ENCODE results near the gene CHPF. TPM values are rescaled to one million over a fixed set of nuclear protein-coding genes. Genes with fewer than 3 reads are reported as not detected.

Gene CHPF
- 1 to 10 TPM; 7.7 to 8.5 TPM for total RNA-seq
- 1 to 10 TPM; 7.5 to 8.1 TPM for polyA plus RNA-seq

GRCh38 chr2:219543596-219544358 is at the start of gene CHPF, which contains the start of gene TMEM198:
Gene CHPF, minus strand, starts transcription at chr2:219543809. Its CDS starts 271 bp downstream, at chr2:219543538.
Gene TMEM198, plus strand, starts transcription at chr2:219544028. Its CDS starts 700 bp downstream, at chr2:219544728.
- peaks cover 0 to under 1% (median 0%) of the 10 kb centered on the region in 8 donors for H3K9me3 Mint-ChIP-seq
- POLR2A ChIA-PET (ENCODE audit: partially characterized antibody) = interaction anchor here (0.5 to 5.0 kb wide), 7 partner anchors 8 to 1314 kb away, joined by 3 to 27 read pairs (median 5); partner anchors contain the start of genes GMPPA, OBSL1 and STK11IP
- CTCF ChIA-PET (ENCODE audit: partially characterized antibody) = interaction anchor here (0.7 to 8.5 kb wide), 7 partner anchors 9 to 99 kb away, joined by 3 to 73 read pairs (median 5); partner anchors contain the start of gene STK11IP
- peak within 1 kb of the TSS; percentile 84 to 92 (median 90) for H3K4me3 Mint-ChIP-seq
- intact Hi-C loops (cut with micrococcal nuclease) = loop anchor here (1.0 to 5.0 kb wide), 5 partner anchors 9 to 266 kb away; partner anchors contain the start of genes DNAJB2, GMPPA and STK11IP
- peaks cover 7 to 10% of the 10 kb centered on the region in 2 donors for H3K27me3 Mint-ChIP-seq
- Histone ChIP-seq H3K36me3 (ENCODE audit: insufficient read depth, low read length) (no peaks in the 10 kb centered on the region), H3K4me1 (ENCODE audit: insufficient read depth, low read length) (peaks cover 21% of the 10 kb centered on the region), H3K9me3 (ENCODE audit: control insufficient read depth in 1 of 2, low read length in 2 of 2) (no peaks in the 10 kb centered on the region), H3K4me3 (ENCODE audit: low read length in 2 of 2) (peak within 1 kb of the TSS; percentile 29 to 75), H3K27ac (ENCODE audit: low read depth, low read length) (peak within 1 kb of the TSS; percentile 62), H3K27me3 (ENCODE audit: insufficient read depth, low read length) (no peaks in the 10 kb centered on the region)
- DNase-seq = peak; percentile 90 to 95 (median 91)
- H3K36me3 Mint-ChIP-seq = peaks cover 0 to 10% of the 10 kb centered on the region in 2 donors
- peak within 1 kb of the TSS; percentile 84 to 93 (median 92) for H3K27ac Mint-ChIP-seq
- peaks cover 15 to 34% (median 23%) of the 10 kb centered on the region in 4 donors for H3K4me1 Mint-ChIP-seq

- H3K4me3 Mint-ChIP-seq = no peak overlapping the region
- Histone ChIP-seq H3K36me3 (ENCODE audit: insufficient read depth, low read length) (no peaks in the 10 kb centered on the region), H3K4me1 (ENCODE audit: insufficient read depth, low read length) (peaks cover 7% of the 10 kb centered on the region), H3K4me3 (ENCODE audit: low read length in 2 of 2) (no peak overlapping the region), H3K9me3 (ENCODE audit: control insufficient read depth in 1 of 2, low read length in 2 of 2) (no peaks in the 10 kb centered on the region), H3K27ac (ENCODE audit: low read depth, low read length) (no peak overlapping the region), H3K27me3 (ENCODE audit: insufficient read depth, low read length) (no peaks in the 10 kb centered on the region)
- peaks cover 9 to 10% of the 10 kb centered on the region in 2 donors for H3K27me3 Mint-ChIP-seq
- intact Hi-C loops (cut with micrococcal nuclease) = no loop called here
- H3K9me3 Mint-ChIP-seq = no peaks in the 10 kb centered on the region
- ChIA-PET POLR2A (ENCODE audit: partially characterized antibody) (no interaction called here), CTCF (ENCODE audit: partially characterized antibody) (interaction anchor here (1.6 kb wide), 1 partner anchor 49 kb away, joined by 5 read pairs; no protein-coding TSS in a partner anchor)
- peaks cover 0 to 6% of the 10 kb centered on the region in 2 donors for H3K36me3 Mint-ChIP-seq
- H3K27ac Mint-ChIP-seq = no peak overlapping the region
- DNase-seq = no peak
- H3K4me1 Mint-ChIP-seq = peaks cover 2 to 14% (median 5%) of the 10 kb centered on the region in 4 donors
Observed at GRCh38 chr2:219593154-219593553, 49.5 kb upstream of the CHPF start.

GRCh38 chr2:219592736-219593135 is 49.1 kb upstream of the CHPF start:
- ChIA-PET POLR2A (ENCODE audit: partially characterized antibody) (no interaction called here), CTCF (ENCODE audit: partially characterized antibody) (interaction anchor here (1.3 to 1.6 kb wide), 2 partner anchors 50 to 52 kb away, joined by 4 to 5 read pairs; no protein-coding TSS in a partner anchor)
- Histone ChIP-seq H3K27ac (ENCODE audit: low read depth, low read length) (no peak overlapping the region), H3K4me1 (ENCODE audit: insufficient read depth, low read length) (peaks cover 5% of the 10 kb centered on the region), H3K9me3 (ENCODE audit: control insufficient read depth in 1 of 2, low read length in 2 of 2) (no peaks in the 10 kb centered on the region), H3K4me3 (ENCODE audit: low read length in 2 of 2) (no peak overlapping the region), H3K36me3 (ENCODE audit: insufficient read depth, low read length) (no peaks in the 10 kb centered on the region), H3K27me3 (ENCODE audit: insufficient read depth, low read length) (no peaks in the 10 kb centered on the region)
- no peak overlapping the region for H3K27ac Mint-ChIP-seq
- peaks cover 0 to 4% of the 10 kb centered on the region in 2 donors for H3K36me3 Mint-ChIP-seq
- no peak for DNase-seq
- intact Hi-C loops (cut with micrococcal nuclease) = no loop called here
- peaks cover 0 to 9% (median 2%) of the 10 kb centered on the region in 4 donors for H3K4me1 Mint-ChIP-seq
- no peaks in the 10 kb centered on the region for H3K9me3 Mint-ChIP-seq
- H3K4me3 Mint-ChIP-seq = no peak overlapping the region
- peaks cover 9 to 10% of the 10 kb centered on the region in 2 donors for H3K27me3 Mint-ChIP-seq

- CTCF ChIA-PET (ENCODE audit: partially characterized antibody) = no interaction called here
Observed at GRCh38 chr2:219591091-219591490, 47.5 kb upstream of the CHPF start.

GRCh38 chr2:219581346-219581745 is 37.7 kb upstream of the CHPF start:
- DNase-seq = no peak
- ChIA-PET POLR2A (ENCODE audit: partially characterized antibody) (no interaction called here), CTCF (ENCODE audit: partially characterized antibody) (interaction anchor here (1.2 kb wide), 1 partner anchor 83 kb away, joined by 4 read pairs; the partner anchor contains the start of gene GMPPA)
- Mint-ChIP-seq H3K27me3 (peaks cover 15 to 18% of the 10 kb centered on the region in 2 donors), H3K4me3 (no peak overlapping the region), H3K9me3 (no peaks in the 10 kb centered on the region), H3K36me3 (no peaks in the 10 kb centered on the region), H3K4me1 (peaks cover 0 to 2% (median 0%) of the 10 kb centered on the region in 4 donors), H3K27ac (no peak overlapping the region)
- no peak overlapping the region for H3K27ac ChIP-seq (ENCODE audit: low read depth, low read length)
- H3K27me3 ChIP-seq (ENCODE audit: insufficient read depth, low read length) = no peaks in the 10 kb centered on the region
- H3K4me3 ChIP-seq (ENCODE audit: low read length in 2 of 2) = no peak overlapping the region
- intact Hi-C loops (cut with micrococcal nuclease) = no loop called here
- H3K4me1 ChIP-seq (ENCODE audit: insufficient read depth, low read length) = no peaks in the 10 kb centered on the region
- no peaks in the 10 kb centered on the region for H3K36me3 ChIP-seq (ENCODE audit: insufficient read depth, low read length)
- H3K9me3 ChIP-seq (ENCODE audit: control insufficient read depth in 1 of 2, low read length in 2 of 2) = no peaks in the 10 kb centered on the region

More at GRCh38 chr2:219591091-219591490, 47.5 kb upstream of the CHPF start:
- Mint-ChIP-seq H3K9me3 (no peaks in the 10 kb centered on the region), H3K4me3 (no peak overlapping the region), H3K27me3 (peaks cover 9 to 13% of the 10 kb centered on the region in 2 donors), H3K27ac (no peak overlapping the region), H3K4me1 (peaks cover 0 to 1% (median 0%) of the 10 kb centered on the region in 4 donors), H3K36me3 (no peaks in the 10 kb centered on the region)
- POLR2A ChIA-PET (ENCODE audit: partially characterized antibody) = no interaction called here
- H3K9me3 ChIP-seq (ENCODE audit: control insufficient read depth in 1 of 2, low read length in 2 of 2) = no peaks in the 10 kb centered on the region
- H3K36me3 ChIP-seq (ENCODE audit: insufficient read depth, low read length) = no peaks in the 10 kb centered on the region
- intact Hi-C loops (cut with micrococcal nuclease) = no loop called here
- no peak overlapping the region for H3K27ac ChIP-seq (ENCODE audit: low read depth, low read length)
- H3K27me3 ChIP-seq (ENCODE audit: insufficient read depth, low read length) = no peaks in the 10 kb centered on the region
- H3K4me1 ChIP-seq (ENCODE audit: insufficient read depth, low read length) = no peaks in the 10 kb centered on the region
- H3K4me3 ChIP-seq (ENCODE audit: low read length in 2 of 2) = no peak overlapping the region
- no peak for DNase-seq

GRCh38 chr2:219578811-219579613 is 35.4 kb upstream of the CHPF start:
- Mint-ChIP-seq H3K36me3 (no peaks in the 10 kb centered on the region), H3K27me3 (peaks cover 18 to 22% of the 10 kb centered on the region in 2 donors), H3K4me1 (no peaks in the 10 kb centered on the region), H3K9me3 (no peaks in the 10 kb centered on the region), H3K27ac (no peak overlapping the region), H3K4me3 (no peak overlapping the region)
- no peaks in the 10 kb centered on the region for H3K27me3 ChIP-seq (ENCODE audit: insufficient read depth, low read length)
- H3K36me3 ChIP-seq (ENCODE audit: insufficient read depth, low read length) = no peaks in the 10 kb centered on the region
- no peak overlapping the region for H3K4me3 ChIP-seq (ENCODE audit: low read length in 2 of 2)
- no peaks in the 10 kb centered on the region for H3K9me3 ChIP-seq (ENCODE audit: control insufficient read depth in 1 of 2, low read length in 2 of 2)
- POLR2A ChIA-PET (ENCODE audit: partially characterized antibody) = no interaction called here
- CTCF ChIA-PET (ENCODE audit: partially characterized antibody) = interaction anchor here (1.2 kb wide), 1 partner anchor 17 kb away, joined by 4 read pairs; no protein-coding TSS in a partner anchor
- H3K4me1 ChIP-seq (ENCODE audit: insufficient read depth, low read length) = no peaks in the 10 kb centered on the region
- H3K27ac ChIP-seq (ENCODE audit: low read depth, low read length) = no peak overlapping the region
- DNase-seq = no peak
- intact Hi-C loops (cut with micrococcal nuclease) = no loop called here

Data from CD4-positive, alpha-beta memory T cell (primary cell).